GM04504 (cell line): ENCODE results near the gene MCM5.
"Not testable (repeated sequence)": the region's sequence is repeated elsewhere in the genome, so short reads cannot be mapped to it uniquely, and the experiment has no call there.

Experiments used
- DNase-seq: peaks from one replicate; pipeline ENCODE4 v3.0.0-alpha.2; 2012; ENCODE audit warnings: low read depth

MCM5 gene

DNA sequence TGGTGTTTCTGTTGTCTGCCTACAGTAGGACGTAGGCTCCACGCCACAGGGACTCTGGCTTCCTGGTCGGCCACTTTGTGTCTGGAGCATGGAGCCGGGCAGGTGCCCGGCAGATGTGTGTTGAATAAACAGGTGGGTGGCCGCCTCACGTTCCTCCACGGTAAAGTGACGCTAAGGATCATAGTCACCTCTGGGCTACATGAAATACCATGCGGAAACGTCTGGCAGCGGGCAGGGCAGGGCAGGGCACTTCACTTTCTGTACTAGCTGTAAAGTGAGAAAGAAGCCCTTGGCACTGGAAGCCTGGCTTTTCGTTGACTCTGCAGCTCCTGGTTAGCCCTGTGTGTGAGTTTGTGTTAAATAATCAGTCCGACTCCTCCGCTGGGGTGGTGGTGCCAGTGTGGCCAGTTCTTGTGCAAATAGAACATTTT, 52.4 kb downstream of the MCM5 start:
- DNase-seq, result no peak

DNA sequence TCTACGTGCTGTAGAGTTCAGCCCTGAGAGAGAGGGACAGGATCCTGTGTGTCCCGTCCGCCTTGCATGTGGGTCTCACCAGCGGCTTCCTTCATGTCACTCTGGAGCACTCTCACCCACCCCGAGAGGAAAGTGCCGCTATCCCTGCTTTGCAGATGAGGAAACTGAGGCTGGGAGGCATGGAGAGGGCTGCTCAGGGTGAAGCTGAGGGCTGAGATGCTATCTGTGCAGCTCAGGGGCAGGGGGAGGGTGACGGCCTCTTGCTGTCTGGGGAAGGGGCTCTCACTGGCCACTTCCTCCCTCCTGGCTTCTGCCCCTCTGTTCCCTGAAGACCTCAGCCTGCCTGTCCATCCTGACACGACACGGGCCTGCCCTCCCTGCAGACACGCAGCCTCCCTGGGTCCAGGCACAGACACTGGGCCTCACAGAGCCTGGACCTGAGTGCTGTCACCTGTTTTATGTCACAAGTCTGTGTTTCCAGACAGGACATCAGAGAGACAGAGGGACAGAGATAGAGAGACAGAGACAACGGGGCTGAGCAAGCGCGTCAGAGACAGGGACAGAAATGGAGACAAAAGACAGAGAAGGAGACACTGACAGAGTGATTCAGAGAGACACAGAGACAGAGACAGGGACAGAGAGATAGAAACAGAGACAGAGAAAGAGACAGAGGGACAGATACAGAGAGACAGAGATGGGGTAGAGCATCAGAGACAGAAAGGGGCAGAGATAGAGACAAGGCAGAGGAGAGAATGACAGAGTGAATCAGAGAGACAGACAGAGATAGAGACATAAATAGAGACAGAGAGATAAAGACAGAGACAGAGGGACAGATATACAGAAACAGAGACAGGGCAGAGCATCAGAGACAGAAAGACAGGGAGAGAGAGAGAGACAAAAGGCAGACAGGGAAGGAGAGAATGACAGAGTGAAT, 53.1 kb downstream of the MCM5 start:
- no peak for DNase-seq

DNA sequence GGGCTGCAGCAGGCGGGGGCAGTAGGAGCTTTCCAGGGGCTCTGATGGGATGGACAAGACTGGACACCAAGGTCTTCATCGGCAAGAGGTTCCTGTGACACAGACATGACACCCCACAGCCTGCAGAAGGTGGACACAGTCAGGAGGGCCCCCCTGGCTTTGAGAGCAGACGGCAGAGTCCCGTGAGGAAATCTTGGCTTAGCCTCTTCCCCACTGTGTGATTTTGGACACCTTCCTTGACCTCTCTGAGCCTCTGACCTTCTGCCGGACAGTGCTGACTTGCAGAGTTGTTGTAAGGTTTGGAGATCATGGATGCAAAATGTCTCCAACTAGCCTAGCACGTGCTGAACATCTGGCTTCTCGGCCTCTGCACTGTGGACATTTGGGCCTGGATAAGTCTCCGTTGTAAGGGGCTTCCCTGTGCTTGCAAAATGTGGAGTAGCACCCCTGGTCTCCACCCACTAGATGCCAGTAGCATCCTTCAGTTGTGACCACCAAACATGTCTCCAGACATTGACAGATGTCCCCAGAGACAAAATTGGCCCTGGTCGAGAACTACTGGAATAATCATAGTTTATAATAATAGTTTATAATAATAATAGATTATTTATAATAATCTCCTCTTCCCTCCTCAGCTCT, 54.6 kb downstream of the MCM5 start:
- DNase-seq, result no peak

DNA sequence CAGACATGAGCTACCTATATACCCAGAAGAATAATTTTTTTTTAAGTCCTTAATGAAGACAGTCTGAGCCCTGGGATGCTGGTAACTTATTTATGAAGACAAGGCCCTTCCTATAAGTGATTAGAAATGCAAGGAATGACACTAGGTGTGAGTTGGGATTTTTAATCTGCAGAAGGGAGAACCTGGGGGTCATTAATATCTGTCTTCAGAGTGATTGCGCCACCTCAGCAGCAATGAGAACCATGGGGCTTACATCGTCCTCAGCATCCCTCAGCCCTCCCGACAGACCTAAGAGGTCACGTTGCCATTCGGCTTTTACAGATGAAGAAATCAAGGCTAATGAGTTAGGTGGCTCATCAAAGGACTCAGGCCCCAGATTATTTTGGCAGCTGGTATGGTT, 55.6 kb downstream of the MCM5 start:
- no peak for DNase-seq

DNA sequence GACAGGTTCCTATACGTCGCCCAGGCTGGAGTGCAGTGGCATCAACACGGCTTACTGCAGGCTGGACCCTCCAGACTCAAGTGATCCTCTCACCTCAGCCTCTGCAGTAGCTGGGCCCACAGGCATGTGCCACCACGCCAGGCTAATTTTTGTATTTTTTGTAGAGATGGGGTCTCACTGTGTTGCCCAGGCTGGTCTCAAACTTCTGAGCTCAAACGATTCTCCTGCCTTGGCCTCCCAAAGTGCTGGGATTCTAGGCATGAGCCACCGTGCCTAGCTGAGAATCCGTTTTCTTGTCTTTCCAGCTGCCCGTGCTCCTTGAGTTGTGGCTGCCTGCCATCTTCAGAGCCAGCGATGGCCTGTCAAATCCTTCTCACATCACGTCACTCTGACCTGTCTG, 56.8 kb downstream of the MCM5 start:
- DNase-seq, result no peak

DNA sequence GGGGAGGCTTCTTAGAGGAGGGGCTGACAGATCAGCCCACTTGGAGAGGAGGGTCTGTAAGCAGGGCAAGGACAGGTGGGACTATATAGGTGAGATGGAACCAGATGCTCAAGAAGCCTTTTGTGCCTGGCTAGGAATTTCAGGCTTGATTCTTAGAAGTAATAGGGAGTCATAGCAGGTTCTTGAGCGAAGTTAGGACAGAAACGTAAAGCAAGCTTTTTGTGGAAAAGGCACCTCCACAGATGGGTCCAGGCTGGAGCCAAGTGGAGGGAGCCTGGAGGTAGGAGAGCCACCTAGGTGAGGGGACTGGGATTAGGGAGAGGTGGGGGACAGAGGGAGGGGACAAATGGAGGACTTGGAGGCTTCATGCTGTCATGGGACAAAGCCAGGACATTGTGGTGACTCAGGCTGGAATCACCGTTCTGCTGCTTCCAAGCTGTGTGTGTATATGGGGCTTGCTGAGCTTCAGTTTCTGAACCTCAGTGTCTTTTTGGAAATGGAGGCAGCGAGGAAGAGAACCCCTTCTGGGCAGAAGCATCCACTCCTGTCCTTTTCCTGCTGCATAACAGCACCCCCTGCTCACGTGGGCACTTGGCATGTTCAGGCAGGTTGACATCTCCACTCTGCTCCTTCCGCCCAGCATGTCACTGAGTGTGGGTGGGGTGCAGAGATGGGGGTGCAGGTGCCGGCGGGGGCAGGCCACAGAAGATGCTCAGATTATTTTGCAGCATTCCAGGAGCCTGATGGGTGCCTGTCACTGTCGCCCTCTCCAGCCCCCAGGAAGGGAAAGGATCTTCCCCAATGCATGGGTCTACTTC, 58.0 kb downstream of the MCM5 start:
- no peak for DNase-seq

DNA sequence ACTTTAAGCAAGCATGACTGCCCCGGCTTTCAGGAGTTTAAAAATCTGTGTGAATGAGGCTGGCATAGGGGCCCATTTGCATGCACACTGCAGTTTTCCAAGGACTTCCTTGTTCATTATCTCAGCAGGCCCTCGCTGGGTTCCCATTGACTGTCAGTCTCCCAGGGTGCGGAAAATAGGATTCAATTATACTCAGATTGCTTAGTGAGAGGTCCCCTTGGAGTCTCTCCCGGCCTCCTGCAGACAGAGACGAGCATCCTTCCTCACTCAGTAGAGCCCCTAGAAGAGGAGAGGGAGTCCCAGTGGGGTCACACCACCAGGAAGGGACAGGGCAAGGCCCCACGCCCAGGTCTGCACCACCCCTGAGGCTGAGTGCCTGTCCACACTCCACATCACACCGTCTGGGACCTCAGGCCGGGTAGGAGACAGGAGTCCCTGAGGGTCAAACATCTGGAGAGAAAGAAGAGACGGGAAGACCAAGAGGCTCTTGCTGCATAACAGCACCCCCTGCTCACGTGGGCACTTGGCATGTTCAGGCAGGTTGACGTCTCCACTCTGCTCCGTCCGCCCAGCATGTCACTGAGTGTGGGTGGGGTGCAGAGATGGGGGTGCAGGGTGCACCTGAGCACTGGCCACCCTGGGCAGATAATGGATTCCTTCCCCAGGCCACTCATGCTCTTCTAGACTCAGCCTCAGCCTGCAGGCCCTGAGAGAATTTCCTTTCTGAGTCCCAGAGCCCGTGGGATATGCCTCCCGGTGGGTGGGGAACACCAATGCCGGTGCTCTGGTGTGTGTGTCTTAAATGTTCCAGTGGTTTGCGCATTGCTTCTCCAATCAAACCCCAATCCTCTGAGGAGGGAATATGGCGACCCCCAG, 58.8 kb downstream of the MCM5 start:
- DNase-seq, result no peak

DNA sequence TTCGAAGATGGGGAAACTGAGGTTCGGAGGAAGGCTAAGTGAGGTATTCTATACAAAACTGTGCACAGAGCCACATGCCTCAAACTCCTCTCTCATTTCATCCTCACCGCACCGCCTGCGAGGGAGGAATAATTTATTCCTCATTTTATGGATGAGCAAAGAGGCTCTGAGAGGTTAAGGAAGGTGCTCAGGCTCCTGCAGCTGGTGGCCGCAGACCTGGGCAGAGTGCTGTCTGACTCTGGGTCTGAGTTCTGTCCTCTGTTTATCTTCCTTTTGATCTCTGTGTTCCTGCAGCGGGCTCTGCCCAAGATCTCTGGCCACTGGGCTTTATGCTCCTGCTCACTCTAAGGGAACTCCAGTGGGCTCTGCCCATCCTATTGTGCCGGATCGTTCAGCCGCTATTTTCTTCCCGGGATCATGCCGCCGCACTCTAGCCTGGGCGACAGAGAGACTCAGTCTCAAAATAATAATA, 59.5 kb downstream of the MCM5 start:
- DNase-seq, result no peak

DNA sequence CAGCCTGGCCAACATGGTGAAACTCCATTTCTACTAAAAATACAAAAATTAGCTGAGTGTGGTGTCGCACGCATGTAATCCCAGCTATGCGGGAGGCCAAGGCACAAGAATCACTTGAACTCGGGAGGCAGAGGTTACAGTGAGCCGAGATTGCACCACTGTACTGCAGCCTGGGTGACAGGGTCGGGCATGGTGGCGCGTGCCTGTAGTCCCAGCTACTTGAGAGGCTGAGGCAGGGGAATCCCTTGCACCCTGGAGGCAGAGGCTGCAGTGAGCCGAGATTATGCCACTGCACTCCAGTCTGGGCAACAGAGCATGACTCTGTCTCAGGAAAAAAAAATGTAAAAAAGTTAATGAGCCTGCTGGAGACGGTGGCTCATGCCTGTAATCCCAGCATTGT, 60.0 kb downstream of the MCM5 start:
- DNase-seq, result not testable (repeated sequence)

DNA sequence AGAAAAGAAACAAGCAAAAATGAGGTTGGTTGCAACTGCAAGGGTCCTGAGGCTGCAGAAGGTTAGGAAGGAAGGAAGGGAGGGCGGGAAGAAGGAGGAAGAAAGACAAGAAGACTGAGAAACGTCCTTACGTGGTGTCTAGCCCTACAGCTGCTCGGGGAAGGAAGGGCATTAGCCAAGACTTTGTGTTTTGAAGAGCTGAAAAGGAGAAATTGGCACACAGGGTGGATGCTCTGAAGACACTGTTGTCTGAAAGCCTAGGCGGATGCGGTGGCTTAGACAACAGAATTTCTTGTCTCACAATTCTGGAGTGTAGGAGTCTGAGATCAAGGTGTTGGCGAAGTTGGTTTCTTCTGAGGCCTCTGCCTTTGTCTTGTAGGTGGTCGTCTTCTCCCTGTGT, 60.7 kb downstream of the MCM5 start:
- no peak for DNase-seq

DNA sequence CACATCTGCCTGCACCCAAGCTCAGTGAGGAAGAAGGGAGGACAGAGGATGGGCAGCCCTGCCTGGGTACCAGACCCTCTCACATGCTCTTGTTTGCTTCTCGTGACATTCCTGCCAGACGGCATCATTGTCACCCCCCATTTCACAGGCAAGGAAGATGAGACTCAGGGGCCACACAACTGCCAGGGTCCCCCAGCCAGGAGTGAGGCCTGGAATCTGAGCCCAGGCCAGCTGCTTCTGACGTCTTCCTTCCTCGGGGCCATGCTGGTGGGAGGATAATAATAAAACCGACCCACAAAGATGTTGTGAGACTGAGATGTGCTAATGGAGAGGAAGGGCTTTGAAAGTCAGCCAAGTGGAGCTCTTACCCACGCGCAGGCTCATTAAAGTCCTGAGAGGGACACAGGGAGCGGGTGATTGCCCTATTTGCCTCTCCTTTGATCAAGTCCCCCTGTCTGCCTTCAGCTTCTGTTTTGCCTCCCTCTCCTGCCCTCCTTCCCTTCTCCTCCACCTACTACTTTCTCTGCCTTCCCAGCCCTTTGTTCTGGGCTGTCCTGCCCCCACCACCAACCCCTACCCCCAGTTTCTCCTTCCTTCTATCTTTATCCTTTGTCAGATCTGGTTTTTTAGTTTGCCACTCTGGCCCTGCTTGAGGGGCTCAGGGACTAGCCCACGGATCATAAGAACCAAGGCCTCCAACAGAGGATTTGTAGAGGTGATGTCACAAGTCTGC, 62.7 kb downstream of the MCM5 start:
- no peak for DNase-seq

DNA sequence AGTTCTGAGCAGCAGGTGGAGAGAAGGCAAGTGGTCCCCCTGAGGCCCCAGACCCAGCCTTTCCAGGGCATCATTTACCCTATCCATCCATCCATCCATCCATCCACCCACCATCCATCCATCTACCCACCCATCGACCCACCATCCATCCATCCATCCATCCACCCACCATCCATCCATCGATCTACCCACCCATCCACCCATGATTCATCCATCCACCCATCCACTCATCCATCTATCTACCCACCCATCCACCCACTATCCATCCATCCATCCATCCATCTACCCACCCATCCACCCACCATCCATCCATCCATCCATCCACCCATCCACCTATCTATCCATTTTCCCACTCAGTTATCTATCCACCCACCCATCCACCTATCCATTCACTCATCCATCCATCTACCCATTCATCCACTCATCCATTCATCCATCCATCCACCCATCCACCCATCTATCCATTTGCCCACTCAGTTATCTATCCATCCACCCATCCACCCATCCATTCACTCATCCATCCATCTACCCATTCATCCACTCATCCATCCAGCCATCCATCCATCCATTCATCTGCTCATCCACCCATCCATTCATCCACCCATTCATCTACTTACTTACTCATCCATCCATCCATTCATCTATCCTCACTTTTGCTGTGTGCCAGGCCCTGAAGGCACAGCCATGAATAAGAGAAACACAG, 63.4 kb downstream of the MCM5 start:
- no peak for DNase-seq

DNA sequence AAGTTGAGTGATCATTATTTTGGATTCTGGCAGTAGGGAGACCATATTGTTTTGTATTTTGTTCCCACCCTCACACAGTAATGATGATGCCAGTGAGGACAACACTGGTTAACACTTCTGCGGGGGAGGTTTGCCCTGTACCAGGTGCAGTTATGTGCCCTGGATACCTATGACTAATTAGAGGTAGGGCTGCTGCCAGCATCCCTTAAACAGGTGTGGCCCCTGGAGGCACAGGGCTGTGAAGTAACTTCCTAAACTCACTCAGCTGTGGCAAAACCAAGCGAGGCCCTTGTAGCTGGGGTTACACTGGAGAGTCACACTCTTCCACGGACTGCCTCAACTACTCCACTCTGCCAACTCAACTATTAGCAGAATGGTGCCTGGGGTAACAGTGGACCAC, 64.5 kb downstream of the MCM5 start:
- no peak for DNase-seq

DNA sequence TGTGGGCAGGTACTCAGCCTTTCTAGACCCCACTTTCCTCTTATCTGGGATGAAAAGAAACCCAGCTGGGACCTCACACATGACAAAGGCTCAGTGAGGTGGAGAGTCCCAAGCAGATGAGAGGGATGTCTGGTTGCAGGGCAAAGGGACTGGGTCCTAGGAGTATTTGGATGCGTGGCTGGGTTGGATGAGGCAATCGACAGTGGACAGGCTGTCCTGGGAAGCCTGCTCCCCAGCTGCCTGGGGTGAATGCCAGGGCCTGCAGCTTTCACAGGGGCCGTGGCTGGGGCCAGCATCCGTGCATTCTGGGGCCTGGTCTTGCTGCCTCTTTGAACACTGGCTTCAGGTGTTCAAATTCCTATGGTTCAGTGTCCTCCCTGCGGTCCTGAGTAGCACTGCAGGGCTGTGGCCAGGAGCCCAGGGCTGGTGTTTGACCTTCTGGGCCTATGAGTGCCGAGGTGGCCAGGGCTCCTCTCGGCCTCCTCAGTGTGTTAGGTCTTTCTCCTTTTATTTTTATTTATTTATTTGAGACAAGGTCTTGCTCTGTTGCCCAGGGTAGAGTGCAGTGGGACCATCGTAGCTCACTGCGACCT, 65.3 kb downstream of the MCM5 start:
- no peak for DNase-seq

DNA sequence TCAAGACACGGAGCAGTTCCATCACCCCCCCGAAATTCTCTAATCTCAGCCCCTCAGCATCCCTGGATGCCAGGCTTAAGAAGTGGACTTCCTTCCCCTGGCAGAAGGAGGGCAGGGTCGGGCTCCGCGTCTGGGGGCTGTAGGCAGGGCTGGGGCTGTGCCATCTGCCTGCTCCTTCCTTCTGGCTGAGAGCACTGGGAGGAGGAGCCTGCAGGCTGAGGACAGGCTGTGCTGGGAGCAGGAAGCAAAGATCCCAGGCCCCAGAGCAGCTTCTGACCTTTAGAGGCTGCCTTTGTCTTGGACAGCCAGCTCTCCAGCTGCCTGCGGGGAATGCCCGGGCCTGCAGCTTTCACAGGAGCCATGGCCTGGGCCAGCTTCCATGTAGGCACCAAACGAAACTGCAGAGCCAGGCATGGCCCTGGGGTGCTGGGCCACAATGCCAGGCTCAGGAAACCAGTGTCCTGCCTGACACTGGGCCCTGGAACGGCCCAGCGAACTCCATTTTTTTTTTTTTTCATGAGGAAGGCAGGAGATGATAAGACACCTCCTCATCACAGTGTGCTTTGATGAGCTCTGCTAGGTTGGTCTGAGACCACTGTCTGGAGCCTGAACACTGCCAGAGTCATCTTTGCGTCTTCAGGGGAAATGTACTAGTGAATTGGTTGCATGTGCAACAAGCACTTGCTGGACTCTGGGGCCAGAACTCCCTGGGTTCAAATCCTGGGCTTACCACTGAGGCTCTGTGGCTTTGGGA, 67.9 kb downstream of the MCM5 start:
- DNase-seq, result no peak

DNA sequence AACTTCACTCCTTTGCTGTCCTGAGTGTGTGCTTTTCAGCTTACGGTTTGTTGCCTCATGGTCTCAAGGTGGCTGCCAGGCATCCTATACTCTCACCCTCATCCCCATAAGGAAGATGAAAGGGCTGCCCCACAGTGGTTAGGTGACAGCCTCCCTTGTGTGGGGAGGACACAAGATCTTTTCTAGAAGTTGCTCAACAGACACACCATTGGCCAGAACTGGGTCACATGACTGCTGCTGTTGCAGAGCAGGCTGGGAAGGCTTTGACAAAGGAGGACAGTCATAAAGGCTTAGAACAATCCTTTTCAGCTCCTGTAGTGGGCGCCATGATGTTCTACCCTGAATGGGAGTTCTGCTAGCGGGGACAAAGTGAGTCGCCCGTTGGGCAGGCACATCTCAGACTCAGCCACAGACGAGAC, 71.0 kb downstream of the MCM5 start:
- no peak for DNase-seq

DNA sequence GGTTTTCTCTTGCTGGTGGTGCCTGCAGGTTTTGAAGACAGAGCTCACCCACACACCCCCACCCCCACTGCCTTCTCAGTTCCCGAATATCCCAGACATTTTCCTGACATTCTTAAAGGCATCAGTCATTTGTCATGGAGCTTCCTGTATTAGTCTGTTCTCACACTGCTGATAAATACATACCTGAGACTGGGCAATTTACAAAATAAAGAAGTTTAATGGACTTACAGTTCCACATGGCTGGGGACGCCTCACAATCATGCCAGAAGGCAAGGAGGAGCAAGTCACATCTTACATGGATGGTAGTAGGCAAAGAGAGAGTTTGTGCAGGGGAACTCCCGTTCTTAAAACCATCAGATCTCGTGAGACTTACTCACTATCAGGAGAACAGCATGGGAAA, 71.6 kb downstream of the MCM5 start:
- DNase-seq, result not testable (repeated sequence)

DNA sequence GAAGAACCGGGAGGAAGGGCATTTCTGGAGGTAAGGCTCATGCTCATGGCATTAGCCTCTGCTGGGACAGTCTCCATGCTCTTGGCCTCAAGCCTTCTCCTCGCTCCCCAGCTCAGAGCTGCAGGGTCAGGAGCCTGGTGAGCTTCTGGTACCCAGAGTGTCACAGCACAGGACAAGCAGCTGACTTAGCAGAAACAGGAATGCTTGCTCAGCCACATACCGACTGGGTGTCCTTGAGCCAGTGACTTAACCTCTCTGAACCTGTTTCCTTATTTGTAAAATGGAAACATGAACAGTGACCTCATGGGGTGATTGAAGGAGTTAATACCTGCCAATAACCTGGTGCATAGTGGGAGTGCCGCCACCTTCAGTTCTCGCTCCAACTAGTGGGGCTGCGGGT, 72.5 kb downstream of the MCM5 start:
- DNase-seq, result no peak

DNA sequence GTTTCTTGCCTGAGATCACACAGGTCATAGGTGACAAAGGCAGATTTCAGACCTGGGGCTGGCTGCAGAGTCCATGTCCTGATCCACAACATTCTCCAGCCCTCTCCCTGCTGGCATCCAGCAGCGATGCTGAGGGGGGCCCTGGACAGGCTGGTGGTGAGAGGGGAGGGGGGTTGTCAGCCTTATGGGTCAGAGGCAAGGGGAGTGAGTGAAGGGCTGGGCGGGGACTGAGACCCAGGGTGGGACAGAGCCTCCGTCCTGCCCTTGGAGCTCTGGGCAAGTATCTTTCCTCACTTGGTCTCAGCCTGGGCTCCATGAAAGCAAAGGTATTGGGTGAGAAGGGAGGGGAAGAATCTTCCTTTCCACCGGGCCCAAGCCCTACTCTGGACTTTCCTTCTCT, 74.0 kb downstream of the MCM5 start:
- DNase-seq, result no peak
